ENCODE data around the gene CSF3R.

Gene CSF3R

DNA sequence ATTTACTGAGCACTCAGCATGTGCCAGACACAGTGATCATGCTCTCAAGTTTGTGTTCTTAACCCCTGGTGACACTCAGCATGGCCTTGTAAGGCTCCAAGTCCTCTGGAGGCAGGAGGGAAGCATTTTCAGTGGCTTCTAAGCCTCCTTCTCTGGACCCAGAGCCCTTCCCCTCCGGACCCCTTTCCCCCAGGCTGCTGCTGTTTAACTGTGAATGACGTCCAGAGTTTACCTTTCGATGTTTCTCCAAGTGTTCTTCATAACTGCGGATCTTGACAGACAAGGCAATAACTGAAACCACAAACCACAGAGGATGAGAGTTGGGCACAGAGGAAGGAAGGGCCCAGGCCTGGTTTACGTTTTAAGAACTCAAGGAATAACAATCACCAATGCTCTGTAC, 25.0 kb downstream of the CSF3R start:
- no peak for DNase-seq (ENCODE audit: low spot score)

DNA sequence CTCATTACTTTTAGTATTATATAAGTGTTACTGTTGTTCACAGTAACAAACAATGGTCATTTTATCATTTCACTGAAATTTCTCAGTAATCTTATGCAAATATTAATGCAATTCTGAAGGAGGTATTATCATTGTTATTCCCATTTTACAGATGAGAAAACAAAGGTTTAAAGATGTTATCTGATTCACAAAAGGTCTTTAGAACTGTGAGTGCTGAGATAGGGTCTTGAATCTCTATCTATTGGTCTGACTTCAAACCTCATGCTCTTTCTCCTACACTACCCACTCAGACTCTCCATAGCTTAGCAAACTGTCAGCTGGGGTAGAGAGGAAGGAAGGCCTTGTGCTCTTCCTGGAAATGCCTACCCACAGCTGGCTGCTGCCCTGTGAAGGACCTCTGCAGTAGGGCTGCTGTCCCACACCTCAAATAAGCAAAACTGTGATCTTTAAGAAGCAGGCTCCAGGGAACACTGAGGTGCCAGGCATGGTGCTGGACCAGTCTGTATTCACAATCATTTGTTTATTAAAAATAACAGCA, 26.3 kb downstream of the CSF3R start:
- no peak for DNase-seq (ENCODE audit: low spot score)

DNA sequence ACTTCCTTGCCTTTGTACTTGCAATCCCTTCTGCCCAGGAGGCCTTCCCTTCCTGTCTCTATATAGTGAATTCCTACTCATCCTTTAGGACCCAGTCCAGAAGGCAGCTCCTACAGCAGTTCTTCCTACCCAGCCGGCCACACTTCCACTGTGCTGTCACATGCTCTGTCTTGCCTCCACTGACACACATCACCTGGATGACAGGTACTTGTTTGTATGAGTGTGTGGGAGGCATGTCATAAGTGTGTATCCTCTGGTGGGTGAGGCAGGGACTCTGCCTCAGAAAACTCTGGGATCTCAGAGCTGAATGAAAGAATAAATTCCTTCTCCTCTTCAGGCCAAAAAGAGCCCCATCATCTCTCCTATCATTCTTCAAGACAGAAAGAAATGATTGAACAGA, 27.3 kb downstream of the CSF3R start:
- no peak for DNase-seq (ENCODE audit: low spot score)

DNA sequence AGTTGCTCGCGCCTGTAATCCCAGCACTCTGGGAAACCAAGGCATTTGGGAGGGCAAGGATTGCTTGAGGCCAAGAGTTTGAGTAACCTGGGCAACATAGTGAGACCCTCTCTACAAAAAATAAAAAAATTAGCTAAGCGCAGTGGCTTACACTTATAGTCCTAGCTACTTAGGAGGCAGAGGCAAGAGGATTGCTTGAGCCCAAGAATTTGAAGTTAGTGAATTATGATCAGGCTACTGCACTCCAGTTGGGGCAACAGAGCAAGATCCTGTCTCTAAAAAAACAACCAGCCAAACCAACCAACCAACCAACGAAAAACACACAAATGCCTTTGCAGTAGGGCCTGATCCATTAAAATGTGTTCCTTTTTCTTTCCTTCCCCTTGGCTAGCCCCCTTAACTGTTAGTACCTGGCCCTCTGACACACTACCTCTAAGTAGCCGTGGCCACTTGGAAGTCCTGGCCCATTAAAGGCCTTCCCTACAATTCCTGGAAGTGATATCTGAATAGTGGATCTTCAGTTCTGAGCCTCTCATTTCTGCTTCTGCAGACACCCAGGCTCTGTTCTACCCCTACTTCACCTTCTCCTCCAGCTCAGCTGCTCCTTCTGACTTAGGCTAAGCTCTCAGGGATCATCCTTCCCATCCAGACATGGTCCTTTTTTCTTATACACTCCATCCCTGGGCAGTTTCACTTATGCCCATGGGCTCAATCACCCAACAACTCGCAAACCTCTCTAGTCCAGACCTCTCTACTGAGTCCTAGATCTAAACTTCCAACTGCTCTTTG, 28.9 kb downstream of the CSF3R start:
- DNase-seq (ENCODE audit: low spot score), result no peak

DNA sequence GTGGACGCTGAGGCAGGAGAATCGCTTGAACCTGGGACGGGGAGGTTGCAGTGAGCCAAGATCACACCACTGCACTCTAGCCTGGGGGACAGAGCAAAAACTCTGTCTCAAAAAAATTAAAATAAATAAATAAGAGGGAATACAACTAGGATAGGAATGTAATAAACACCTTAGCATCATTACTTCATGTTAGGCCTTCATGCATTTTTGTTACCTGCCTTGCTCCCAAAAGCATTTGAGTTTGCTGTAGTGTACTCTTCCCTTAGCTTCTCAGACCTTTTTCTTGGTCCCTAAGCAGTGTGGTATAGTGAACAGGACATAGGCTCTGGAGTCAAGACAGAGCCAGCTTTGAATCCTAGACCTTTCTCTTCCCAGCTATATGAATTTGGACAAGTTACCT, 29.7 kb downstream of the CSF3R start:
- no peak for DNase-seq (ENCODE audit: low spot score)

DNA sequence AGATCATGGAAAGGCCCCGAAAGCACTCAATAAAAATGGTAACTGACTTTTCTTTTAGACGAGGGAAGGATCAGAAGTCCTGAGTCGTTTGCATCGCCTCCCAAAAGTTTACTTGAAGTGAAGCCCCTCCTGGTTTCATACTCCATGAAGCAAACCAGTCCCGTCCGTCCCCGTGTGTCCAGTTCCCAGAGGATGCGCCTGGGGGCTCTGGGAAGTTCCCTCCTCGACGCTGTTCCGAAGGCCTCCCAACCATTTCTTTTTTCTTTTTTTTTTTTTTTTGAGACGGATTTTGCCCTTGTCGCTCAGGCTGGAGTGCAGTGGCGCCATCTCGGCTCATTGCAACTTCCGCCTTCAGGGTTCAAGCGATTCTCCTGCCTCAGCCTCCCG, 31.8 kb downstream of the CSF3R start:
- DNase-seq (ENCODE audit: low spot score), result no peak

DNA sequence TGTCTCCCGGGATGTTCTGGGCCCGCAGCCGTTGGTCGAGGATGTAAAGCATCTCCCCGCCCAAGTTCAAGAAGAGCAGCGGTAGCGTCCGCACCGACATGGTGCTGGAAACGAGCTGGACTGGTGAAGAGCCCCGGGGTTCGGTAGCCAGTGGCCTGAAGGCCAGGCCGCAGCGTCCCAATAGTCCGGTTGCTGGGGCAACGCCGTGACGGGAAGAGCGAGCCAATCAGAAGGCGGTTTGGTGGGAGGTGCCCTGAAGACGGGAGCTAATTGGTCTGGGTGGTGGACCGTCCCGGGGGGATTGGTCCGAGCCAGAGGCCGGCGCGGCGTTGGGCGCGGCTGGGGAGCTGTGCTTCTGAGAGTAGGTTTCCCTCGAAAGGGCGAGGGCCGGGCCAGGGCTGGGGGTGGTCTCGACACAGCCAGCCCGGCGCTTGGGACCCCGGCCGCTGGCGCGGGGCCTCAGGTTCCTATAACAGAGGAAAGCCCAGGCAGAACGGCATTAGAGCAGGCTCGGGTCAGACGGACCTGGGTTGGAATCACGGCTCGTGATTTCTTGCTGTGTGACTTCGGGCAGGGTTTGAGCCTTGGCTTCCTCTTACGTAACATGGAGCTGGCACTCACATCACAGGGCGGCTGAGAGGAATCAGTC, 32.3 kb downstream of the CSF3R start, which contains the start of gene OSCP1:
Gene OSCP1 (minus strand): TSS at position 182 of the 649 bp plus-strand sequence. CDS start 82 bp downstream, at position 100.
- peak; percentile 99 for DNase-seq (ENCODE audit: low spot score)

DNA sequence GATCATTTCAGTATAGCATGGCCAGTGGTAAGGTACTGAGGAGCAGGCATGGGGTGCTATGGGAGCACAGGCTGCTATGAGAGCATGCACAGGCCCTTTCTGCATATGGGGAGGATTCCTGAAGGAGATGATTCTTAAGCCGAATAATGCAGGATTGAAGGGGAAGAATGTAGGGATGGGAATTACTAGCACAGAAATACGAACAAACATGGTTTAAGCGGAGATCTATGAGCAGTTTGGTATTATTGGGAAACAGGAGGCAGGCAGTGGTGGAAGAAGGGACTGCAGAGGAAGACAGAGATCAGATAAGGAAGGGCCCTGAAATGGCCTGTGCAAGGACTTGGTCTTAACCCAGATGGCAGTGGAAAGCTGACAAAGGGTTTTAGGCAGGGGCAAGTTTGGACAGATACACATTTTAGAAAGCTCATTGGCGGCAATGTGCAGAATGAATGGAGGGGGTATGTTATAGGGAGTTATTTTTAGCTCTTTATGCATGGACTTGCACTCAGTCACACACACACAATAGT, 34.1 kb downstream of the CSF3R start:
- DNase-seq (ENCODE audit: low spot score), result no peak

DNA sequence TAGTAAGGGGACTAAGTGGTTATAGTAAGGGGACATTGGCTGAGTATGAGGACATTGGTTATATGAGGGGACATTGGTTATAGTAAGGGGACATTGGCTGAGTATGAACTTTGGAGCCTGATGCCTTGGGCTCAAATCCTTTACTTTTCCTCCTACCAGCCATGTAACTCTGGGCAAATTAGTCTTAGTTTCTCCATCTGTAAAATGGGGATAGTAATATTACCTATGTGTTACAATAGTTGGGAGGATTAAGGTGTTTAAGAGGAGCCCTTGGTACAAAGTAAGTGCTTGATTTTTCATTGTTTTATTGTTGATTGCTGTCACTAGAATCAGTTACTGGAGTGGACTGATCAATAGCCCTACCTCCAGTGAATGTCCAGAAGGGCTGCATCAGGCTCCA, 35.3 kb downstream of the CSF3R start:
- DNase-seq (ENCODE audit: low spot score), result no peak

DNA sequence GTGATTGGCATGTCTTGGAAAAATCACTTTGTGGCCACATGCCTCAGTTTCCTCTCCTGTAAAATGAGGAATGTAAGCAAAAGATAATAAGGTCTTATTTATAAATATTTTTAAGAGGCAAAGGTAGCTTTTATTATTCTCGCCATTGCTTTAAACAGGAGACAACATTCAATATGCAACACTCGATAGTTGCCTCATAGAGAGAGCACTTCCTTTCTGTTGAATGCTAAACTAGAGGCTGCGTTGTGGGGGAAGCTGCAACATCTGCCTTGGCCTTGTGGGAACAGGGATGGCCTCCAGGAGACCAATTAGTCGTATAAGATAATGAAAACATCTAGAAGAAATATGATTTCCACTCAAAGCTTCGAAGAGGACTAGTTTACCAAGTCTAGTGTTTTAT, 36.0 kb downstream of the CSF3R start:
- no peak for DNase-seq (ENCODE audit: low spot score)

DNA sequence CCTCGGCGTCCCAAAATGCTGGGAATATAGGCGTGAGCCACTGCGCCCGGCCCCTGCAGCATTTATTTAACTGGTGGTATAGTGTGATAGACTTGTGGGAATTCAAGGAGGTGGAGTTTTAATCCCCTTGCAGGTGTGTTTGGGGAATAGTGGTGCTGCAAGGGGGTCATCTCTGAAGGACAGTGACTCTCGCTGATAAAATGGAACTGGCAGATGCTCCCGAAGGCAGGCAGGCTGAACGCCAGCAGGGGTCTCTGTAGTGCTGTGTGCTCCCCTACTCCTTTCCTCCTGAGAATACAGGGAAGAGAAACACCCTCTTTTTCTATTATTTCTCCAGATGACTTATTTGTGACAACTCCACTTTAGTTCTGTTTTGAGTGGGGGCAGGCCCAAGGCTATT, 36.4 kb downstream of the CSF3R start:
- DNase-seq (ENCODE audit: low spot score), result no peak

DNA sequence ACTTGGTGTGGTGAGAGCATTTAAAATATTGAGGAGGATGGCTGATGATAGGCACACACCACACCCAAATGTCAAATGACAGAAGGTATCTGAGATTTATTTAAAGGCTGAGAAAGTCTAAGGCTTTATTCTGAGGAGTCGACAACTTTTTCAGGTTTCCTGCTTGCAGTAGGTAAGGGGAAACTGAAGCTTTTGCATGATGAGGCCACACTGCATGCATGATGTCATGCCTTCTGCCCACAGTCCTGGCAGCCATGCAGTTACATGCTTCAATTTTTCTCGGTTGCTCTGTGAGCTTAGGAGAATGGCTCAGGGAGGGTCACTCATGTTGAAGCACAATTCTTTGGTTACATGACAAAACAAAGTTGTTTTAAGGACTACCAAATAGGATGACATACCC, 39.4 kb downstream of the CSF3R start:
- DNase-seq (ENCODE audit: low spot score), result no peak

DNA sequence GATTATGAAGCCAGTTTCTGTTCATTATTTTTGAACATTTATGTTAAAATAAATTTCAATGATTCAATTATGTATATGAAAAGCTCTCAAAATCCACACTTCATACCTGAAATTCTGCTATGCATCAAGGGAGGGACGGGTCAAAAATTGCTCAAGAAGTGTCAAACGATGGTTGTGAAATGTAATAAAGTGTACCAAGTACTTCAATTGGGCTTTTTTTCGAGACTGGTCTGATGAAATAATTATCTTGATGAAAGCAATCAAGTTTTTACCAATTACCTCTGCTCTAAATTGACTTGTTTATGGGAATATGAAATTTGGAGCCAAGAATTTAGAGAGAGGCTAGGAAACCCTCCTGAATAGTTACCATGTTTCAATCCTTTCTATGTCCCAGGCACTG, 40.4 kb downstream of the CSF3R start:
- no peak for DNase-seq (ENCODE audit: low spot score)

DNA sequence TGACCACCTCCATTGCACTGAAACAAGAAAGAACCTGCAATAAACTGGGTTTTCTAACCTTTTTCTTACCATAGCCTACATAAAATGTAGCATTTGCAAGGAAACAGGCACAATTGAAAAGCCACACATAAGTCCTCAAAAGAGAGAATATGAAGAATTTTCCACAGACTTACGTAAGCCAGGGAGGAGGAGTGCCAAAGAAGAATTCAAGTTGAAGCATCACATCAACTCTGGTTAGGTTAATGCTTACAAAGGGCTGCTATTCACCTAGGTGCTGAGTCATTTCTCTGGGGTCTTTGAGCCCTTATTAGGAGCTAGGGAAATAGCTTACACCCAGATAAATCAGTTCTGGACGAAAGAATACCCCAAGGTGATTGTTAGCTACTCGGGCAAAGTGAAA, 42.1 kb downstream of the CSF3R start:
- DNase-seq (ENCODE audit: low spot score), result no peak

DNA sequence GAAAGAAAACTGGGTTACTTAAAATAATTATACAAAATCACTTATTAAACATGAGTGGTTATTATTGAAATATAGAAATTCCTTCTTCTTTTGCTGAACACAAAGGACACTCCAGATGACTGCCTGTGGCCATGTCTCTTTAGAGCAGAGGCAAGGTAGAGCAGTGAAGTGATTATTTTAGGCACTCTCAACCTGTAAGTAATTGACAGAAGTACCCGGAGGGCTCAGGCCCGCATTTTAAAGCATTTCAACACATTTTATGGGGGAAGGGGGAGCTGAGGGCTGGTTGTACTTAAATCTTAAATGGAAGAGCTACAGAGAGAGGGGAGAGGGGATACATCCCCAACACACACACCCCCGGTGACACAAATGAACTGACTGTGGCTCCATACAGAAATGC, 42.7 kb downstream of the CSF3R start:
- DNase-seq (ENCODE audit: low spot score), result no peak

DNA sequence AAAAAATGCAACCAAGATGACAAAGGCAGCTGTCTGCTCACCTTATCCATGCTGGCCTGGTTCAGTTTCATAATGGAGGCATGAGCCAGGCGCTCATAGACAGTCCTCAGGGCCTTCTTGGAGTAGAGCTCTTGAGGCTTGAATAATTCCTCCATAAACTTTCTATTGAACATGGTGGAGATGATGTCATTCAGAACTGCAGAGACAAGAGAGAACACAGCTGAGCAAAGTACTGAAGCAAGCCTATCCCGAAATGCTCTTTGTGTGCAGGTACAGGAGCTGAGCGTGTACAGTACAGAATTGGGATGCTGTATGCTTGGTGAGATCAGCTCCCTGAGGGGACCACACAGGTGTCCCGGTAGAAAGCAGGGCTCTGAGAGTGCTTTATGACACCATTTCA, 44.0 kb downstream of the CSF3R start:
- no peak for DNase-seq (ENCODE audit: low spot score)

DNA sequence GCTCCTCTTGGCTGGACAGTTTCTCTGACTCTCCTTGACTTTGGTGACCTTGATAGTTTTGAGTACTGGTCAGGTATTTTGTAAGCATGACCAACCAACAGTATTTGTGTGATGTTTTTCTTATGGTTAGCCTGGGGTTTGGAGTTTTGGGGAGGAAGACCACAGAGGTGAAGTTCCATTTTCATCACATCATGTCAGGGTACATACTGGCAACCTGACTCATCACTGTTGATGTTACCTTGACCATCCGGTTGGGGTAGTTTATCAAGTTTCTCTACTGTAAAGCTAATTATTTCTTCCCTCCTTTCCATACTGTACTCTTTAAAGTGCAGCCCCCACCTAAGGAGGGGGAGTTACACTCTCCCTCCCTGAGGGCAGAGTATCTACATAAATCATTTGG, 45.9 kb downstream of the CSF3R start:
- no peak for DNase-seq (ENCODE audit: low spot score)

DNA sequence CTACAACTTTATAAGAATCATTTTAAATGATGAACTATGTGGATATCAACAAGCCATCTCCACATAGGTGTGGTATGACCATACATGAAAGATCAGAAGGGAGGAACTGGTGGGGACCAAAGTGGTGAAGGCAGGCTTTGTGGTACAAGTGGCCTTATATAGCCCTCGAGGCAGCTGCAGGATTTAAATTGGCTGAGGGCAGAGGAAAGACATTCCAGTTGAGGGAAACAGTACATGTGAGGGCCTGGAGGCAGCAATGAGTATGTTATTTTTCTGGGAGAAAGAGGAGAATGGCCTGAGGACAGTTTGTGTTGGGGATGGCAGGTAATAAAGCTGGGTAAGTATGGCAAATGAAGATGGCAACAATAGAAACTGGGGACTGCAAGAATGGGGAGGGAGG, 49.6 kb downstream of the CSF3R start:
- no peak for DNase-seq (ENCODE audit: low spot score)

DNA sequence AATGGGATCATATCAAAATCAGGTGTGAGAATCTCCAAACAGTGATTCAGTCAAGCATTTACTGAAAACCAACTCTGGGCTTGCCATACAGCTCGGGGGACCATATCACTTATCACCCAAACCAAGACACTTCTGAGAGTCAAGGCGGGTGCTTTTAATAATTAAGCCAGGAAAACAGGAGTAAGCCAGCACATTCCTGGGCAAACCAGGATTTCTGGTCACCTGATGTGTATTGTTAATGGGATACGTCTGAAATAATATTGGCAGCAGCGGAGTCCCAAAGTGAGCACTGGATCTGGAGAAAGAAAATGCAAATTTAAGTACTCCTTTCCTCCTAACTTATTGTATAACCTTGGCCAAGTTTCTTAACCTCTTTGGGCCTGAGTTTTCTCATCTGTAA, 50.1 kb downstream of the CSF3R start:
- no peak for DNase-seq (ENCODE audit: low spot score)

DNA sequence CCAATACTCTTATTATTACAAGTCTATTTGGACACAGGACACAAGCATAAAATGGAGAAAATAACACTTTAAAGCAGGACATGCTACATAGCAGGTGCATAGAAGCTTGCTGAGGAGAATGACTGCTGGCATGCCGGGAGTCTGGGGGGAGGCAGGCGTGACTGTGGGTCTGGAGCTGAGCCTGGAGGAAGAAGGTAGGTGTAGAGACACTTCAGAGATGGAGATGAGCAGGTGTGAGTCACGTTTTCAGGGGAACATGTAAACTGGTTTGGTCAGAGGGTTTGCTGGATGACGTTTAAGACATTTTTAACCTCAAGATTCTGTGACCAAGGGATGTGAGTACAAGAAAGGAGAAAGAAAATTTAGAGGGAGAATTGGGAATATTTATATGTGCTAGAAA, 56.9 kb downstream of the CSF3R start:
- no peak for DNase-seq (ENCODE audit: low spot score)

DNA sequence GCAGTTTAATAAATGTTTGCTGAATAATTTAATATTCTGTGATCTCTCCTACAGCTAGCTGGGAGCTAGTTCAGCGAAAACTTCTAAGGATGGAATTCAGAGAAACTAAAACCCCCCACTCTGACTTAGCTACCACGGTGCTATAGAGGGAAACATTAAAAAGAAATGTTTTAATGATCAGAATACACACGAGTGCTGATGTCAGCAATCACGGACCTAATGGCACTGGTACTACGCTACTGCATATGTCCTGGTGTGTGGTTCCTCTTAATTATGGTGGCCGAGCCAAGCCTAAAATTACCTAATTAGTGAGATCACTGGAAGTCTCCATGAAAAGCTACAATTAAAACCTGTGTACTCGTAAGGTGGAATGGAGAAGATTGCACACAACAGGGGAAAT, 61.1 kb downstream of the CSF3R start:
- DNase-seq (ENCODE audit: low spot score), result no peak

DNA sequence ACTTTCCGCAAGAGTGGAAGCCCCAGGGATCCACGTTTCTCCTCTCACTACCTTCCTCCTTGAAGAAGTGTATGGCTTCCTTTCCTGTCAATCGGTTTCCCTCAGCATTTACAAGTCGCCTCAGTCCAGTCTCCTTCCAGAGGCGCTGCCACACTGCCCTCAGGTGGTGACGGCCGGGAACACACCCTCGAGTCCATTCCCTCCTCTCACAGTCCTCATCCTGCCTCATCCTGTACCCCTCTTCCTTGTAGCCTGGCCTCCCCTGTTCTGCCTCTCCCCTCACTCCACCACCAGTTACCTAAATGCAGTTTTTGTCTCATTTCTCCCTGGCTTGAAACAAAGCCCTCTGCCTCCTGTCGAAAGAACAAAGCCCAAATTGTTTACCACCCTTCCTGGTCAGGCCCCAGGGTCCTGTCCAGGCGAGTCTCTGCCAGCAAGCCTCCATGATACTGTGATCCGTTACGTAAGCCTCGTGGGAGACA, 61.8 kb downstream of the CSF3R start:
- DNase-seq (ENCODE audit: low spot score), result peak; percentile 61

DNA sequence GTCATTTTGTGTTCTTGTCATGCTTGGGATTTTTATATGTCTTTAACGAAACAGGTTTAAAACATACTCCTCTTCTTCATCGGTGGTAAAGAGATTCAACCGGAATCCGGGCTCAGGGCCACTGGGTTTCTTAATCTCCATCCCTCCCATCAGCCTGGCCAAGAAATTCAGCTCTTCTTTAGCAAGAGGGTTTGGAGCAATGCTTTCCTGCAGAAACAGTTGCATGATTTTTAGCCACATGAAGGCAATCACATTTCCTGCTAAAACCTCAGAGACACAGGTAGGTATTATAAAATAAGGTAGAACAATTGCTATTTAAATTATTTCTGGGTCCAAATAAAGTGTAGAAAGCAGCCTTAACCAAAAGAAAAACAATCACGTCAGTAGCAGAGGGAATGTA, 62.3 kb downstream of the CSF3R start:
- DNase-seq (ENCODE audit: low spot score), result no peak
